ENCODE results near the gene DOCK7. TPM values are rescaled to one million over a fixed set of nuclear protein-coding genes. Genes with fewer than 3 reads are reported as not detected.

DOCK7 gene
- total and polyA plus RNA-seq, 2 of the 13 experiments (the other 11 are each of a cell fraction or from before 2014, with no cell fraction given): 45.7 to 67.2 TPM

DNA sequence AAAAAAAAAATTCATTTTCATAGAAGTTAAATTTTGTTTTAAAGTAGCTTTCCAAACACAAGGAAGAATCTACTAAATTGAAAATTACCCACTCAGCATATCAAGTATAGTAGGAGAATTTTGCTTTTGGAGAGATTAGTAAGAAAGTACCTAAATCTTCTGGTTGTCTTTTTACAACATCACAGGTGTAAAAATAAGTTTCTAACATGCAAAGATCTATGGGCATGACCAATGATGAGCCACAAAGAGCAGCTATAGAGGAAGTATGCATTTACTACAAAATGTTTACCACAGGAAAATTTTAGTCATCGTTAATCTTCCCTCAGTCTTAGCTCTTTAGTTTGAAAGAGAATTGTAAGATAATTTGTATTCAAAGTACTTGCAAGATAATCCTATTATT lies 62.8 kb downstream of the DOCK7 start:
- intact Hi-C loops (cut with micrococcal nuclease; ENCODE audit: unreplicated experiment) (loop anchor here (10.0 kb wide), 2 partner anchors 91 to 109 kb away; no protein-coding TSS in a partner anchor), in situ Hi-C loops (cut with HindIII; ENCODE audit: extremely low pct_ligation_motif_present, low pct_unique_long_range_greater_than_20kb) (no loop called here)
- Histone ChIP-seq H3K27me3 (ENCODE audit: control insufficient read depth in 1 of 2, insufficient read depth in 2 of 2, low read length in 2 of 2) (no peaks in the 10 kb centered on the region), H3K79me2 (ENCODE audit: insufficient read depth, low read length) (peaks cover 6% of the 10 kb centered on the region), H3K4me3 (replicated peaks in 1 of 3; ENCODE audit: insufficient read depth in 1 of 3, low read depth in 2 of 3, low read length in 3 of 3) (no peak overlapping the region), H3K4me1 (ENCODE audit: insufficient read depth, low read length) (peaks cover 39% of the 10 kb centered on the region), H4K20me1 (ENCODE audit: insufficient read depth, low read length) (no peaks in the 10 kb centered on the region), H3K36me3 (replicated peaks in 1 of 2; ENCODE audit: control insufficient read depth in 1 of 2, insufficient read depth in 2 of 2, low read length in 2 of 2) (peaks cover 8 to 43% of the 10 kb centered on the region in 2 experiments; a peak in 4 of 5 replicates), H3K9me3 (ENCODE audit: low read length) (no peaks in the 10 kb centered on the region), H2AFZ (ENCODE audit: low read length) (no peak overlapping the region), H3K4me2 (ENCODE audit: low read depth, low read length) (no peak overlapping the region), H3K27ac (ENCODE audit: extremely low read length, insufficient read depth, low read length) (no peak overlapping the region), H3K9ac (ENCODE audit: insufficient read depth, low read depth, low read length) (no peak overlapping the region)
- BruUV-seq (replicated peaks): no TSS peak
- 98% methylated on average over 1 of the region's 1 CpG for WGBS (ENCODE audit: low lambda C conversion rate)
- DNase-seq (ENCODE audit: low spot score) (no peak), FAIRE-seq (no peak), ATAC-seq (no peak)
- ChIA-PET POLR2A (no interaction called here), CTCF (ENCODE audit: low intra/inter-chr PET ratio, low total read pairs) (no interaction called here)
- TF ChIP-seq ZNF768 (CRISPR knock-in tag; IDR thresholded peaks at IDR 0.05) (no peak), MAFK (conservative IDR thresholded peaks at IDR 0.05 in 1 of 2, IDR thresholded peaks at IDR 0.05 in 1 of 2; ENCODE audit: low read length in 2 of 2) (peak; percentile 19 to 57; a peak in 2 of 4 replicates)

- no peak overlapping the region for H2AFZ ChIP-seq (ENCODE audit: low read length)
- H3K9me3 ChIP-seq (ENCODE audit: low read length): no peaks in the 10 kb centered on the region
- BruUV-seq (replicated peaks): no TSS peak
- ChIA-PET CTCF (ENCODE audit: low intra/inter-chr PET ratio, low total read pairs) (no interaction called here), POLR2A (interaction anchor here (0.7 to 2.4 kb wide), 3 partner anchors 12 to 69 kb away, joined by 3 to 14 read pairs (median 5); partner anchors contain the start of gene DOCK7)
- H3K79me2 ChIP-seq (ENCODE audit: insufficient read depth, low read length): peaks cover 3% of the 10 kb centered on the region
- no peak overlapping the region for H3K9ac ChIP-seq (ENCODE audit: insufficient read depth, low read depth, low read length)
- 12% methylated on average over 1 of the region's 1 CpG for WGBS (ENCODE audit: low lambda C conversion rate)
- peaks cover 39% of the 10 kb centered on the region for H3K4me1 ChIP-seq (ENCODE audit: insufficient read depth, low read length)
- no peaks in the 10 kb centered on the region for H3K27me3 ChIP-seq (ENCODE audit: control insufficient read depth in 1 of 2, insufficient read depth in 2 of 2, low read length in 2 of 2)
- intact Hi-C loops (cut with micrococcal nuclease; ENCODE audit: unreplicated experiment) (loop anchor here (5.0 to 10.0 kb wide), 3 partner anchors 65 to 113 kb away; partner anchors contain the start of gene DOCK7), in situ Hi-C loops (cut with HindIII; ENCODE audit: extremely low pct_ligation_motif_present, low pct_unique_long_range_greater_than_20kb) (no loop called here)
- H4K20me1 ChIP-seq (ENCODE audit: insufficient read depth, low read length): no peaks in the 10 kb centered on the region
- peak overlapping the region; percentile 85 for H3K27ac ChIP-seq (ENCODE audit: extremely low read length, insufficient read depth, low read length)
- H3K36me3 ChIP-seq (replicated peaks in 1 of 2; ENCODE audit: control insufficient read depth in 1 of 2, insufficient read depth in 2 of 2, low read length in 2 of 2): peaks cover 4 to 46% of the 10 kb centered on the region in 2 experiments; a peak in 4 of 5 replicates
- DNase-seq (ENCODE audit: low spot score) (peak; percentile 98), FAIRE-seq (peak; percentile 99), ATAC-seq (peak; percentile 99)
- H3K4me3 ChIP-seq (replicated peaks in 1 of 3; ENCODE audit: insufficient read depth in 1 of 3, low read depth in 2 of 3, low read length in 3 of 3): no peak overlapping the region; a peak in 1 of 6 replicates
- peak overlapping the region; percentile 9; the same call in 1 of the 2 replicates for H3K4me2 ChIP-seq (ENCODE audit: low read depth, low read length)
- peak; percentile 51; the same call in 1 of the 2 replicates for TF ChIP-seq HOXA5 (CRISPR knock-in tag; IDR thresholded peaks at IDR 0.05)
- TF ChIP-seq GZF1 (CRISPR knock-in tag; IDR thresholded peaks at IDR 0.05): peak; percentile 33; the same call in 1 of the 2 replicates
- TF ChIP-seq TMF1 (CRISPR knock-in tag; IDR thresholded peaks at IDR 0.05; ENCODE audit: low read depth): peak; percentile 61; the same call in 1 of the 2 replicates
- peak in 1 of 2 experiments; percentile 35; a peak in 1 of 4 replicates for TF ChIP-seq HMGXB4 (CRISPR knock-in tag; IDR thresholded peaks at IDR 0.05; ENCODE audit: borderline replicate concordance in 1 of 2, low read depth in 1 of 2)
- no peak for TF ChIP-seq SP4 (CRISPR knock-in tag; IDR thresholded peaks at IDR 0.05)
- TF ChIP-seq ZEB1 (IDR thresholded peaks at IDR 0.05; ENCODE audit: insufficient replicate concordance, low read depth): no peak
- TF ChIP-seq GLI4 (CRISPR knock-in tag; IDR thresholded peaks at IDR 0.05; ENCODE audit: borderline replicate concordance): no peak
Observed at GRCh38 chr1:62621907-62622306, 66.3 kb downstream of the DOCK7 start.

Measured in HepG2 (cell line).